Hepatocyte (in vitro differentiated cells): Measurements from ENCODE around the gene PES1.

Experiments
- EZH2 ChIP-seq: fragments of 200-600 bp; sonication (generic); IDR thresholded peaks from 2 replicates; pipeline ENCODE4 v1.6.1; 2016; ENCODE audit warnings: antibody characterized with exemption, mild to moderate bottlenecking, borderline replicate concordance
- TF ChIP-seq, protein P1 (sequence below): fragments of 200-600 bp; sonication (generic); IDR thresholded peaks from 2 replicates; pipeline ENCODE4 v1.5.1; 2016; ENCODE audit warnings: antibody characterized with exemption, mild to moderate bottlenecking; ENCODE audit not compliant: poor library complexity

DNA sequence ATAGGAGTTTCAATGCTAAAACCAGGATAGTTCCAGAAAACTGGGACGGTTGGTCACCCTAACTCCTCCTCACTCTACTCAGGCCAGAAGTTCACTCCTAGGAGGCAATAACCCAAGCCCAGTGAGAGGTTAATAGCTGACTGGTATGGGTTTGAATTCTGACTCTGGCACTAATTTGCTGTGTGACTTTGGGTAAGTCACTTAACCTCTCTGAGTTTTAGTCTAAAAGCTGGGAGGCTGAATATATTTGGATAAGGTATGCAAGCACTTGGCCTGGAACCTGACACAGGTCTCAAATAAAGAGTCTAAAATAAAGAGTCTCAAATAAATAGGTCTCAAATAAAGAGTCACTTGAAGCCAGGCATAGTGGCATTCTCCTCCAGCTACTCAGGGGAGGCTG is 39.0 kb downstream of the PES1 start:
- TF ChIP-seq, protein P1, sequence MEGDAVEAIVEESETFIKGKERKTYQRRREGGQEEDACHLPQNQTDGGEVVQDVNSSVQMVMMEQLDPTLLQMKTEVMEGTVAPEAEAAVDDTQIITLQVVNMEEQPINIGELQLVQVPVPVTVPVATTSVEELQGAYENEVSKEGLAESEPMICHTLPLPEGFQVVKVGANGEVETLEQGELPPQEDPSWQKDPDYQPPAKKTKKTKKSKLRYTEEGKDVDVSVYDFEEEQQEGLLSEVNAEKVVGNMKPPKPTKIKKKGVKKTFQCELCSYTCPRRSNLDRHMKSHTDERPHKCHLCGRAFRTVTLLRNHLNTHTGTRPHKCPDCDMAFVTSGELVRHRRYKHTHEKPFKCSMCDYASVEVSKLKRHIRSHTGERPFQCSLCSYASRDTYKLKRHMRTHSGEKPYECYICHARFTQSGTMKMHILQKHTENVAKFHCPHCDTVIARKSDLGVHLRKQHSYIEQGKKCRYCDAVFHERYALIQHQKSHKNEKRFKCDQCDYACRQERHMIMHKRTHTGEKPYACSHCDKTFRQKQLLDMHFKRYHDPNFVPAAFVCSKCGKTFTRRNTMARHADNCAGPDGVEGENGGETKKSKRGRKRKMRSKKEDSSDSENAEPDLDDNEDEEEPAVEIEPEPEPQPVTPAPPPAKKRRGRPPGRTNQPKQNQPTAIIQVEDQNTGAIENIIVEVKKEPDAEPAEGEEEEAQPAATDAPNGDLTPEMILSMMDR = no peak
- no peak for TF ChIP-seq EZH2
